NCI-H524 (cell line): ENCODE data around the gene SUSD6.
"Not testable (repeated sequence)": the region's sequence is repeated elsewhere in the genome, so short reads cannot be mapped to it uniquely, and the experiment has no call there.

ENCODE experiments used
- DNase-seq, 2 experiments: peaks; one replicate each; lab custom pipeline; 2025; lab: John Stamatoyannopoulos, UW

The SUSD6 gene

GRCh38 chr14:69620981-69621380 is 9.6 kb downstream of the SUSD6 start:
- peak in 1 of 2 experiments; percentile 25 for DNase-seq

- no peak for DNase-seq
Observed at GRCh38 chr14:69624136-69624535, 12.7 kb downstream of the SUSD6 start.

GRCh38 chr14:69625299-69626131 is 14.1 kb downstream of the SUSD6 start:
- DNase-seq: no peak

GRCh38 chr14:69626132-69626500 is 14.7 kb downstream of the SUSD6 start:
- no peak for DNase-seq

DNA sequence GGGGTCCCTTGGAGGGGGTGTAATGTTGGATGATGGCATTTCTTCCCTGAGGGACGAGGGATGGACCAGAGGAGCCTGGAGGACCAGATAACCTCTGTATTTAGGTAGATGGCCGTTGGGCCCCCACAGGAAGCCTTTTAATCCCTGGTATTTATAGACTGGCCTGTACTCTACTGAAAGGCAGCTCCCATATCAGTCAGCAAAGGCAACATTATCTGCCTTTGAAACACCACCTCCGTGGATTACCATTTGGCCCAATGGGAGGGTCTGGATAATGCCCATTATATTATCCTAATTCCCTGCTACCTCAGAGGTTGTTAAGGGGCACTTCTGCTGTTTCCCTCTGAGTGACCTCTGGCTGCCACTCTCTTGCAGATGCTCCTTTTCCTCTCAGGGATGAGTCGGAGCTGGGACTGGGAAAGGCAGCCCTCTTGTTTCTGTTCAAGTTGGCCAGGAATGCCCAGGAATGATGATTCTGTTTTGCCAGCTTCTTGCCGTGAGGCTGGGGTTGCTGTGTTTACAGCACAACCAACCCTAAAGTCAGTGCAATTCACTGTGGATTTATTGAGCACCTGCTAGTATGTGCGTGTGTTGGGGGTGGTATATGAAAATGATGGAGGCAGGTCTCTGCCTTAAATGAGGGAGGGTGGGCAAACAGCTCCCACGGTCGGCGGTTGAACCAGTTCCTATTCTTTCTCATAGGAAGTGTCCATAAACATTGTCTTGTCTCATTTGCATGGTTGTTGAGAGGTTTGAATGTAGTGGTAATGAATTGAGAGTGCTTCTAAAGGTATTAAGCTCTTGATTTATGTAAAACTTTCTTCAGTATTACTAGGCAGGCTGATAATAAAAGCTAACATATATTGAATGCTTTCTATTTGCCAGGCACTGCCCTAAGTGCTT is 18.1 kb downstream of the SUSD6 start:
- DNase-seq: peak; percentile 95

DNA sequence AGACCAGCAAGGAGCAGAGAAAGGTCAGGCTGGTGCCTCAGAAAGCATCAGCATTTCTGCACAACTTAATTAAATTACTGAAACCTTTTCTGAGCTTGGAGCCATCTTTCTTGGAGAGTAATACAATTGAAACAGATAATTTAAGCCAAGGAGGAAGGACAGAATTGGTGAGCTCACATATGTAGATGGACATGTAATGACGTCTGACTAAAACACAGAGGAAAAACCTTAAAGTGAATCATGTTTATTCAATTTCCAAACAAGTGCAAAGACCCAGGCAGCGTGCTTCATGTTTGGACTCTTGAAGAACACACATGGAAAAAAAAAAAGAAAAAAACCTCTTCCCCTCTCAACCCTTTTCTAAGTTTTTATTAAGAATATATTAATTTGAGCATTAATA is 19.0 kb downstream of the SUSD6 start:
- no peak for DNase-seq

GRCh38 chr14:69631509-69631908 is 20.1 kb downstream of the SUSD6 start:
- peak; percentile 34 to 67 for DNase-seq

GRCh38 chr14:69632164-69632563 is 20.8 kb downstream of the SUSD6 start:
- DNase-seq: peak in 1 of 2 experiments; percentile 48

- DNase-seq: peak; percentile 28 to 68
Observed at GRCh38 chr14:69632593-69633151, 21.3 kb downstream of the SUSD6 start.

DNA sequence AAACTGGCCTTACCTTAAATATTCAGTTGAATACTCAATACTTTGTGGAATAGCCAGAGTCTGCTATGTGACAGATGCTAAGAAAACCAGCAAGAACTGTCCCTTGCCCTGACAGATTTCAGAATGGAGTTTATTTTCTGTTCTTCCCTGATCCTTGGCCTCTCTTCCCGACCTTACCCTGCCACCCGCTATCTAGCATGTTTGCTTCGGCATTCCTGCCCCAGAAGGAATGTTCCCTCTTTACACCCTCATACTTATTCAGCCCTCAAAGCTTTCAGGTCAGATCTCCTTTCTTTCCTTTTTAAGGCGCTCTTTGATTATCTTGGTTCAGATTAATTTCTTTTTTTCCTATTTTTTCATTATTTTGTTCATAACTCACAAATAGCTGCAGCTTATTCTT is 21.8 kb downstream of the SUSD6 start:
- no peak for DNase-seq

DNA sequence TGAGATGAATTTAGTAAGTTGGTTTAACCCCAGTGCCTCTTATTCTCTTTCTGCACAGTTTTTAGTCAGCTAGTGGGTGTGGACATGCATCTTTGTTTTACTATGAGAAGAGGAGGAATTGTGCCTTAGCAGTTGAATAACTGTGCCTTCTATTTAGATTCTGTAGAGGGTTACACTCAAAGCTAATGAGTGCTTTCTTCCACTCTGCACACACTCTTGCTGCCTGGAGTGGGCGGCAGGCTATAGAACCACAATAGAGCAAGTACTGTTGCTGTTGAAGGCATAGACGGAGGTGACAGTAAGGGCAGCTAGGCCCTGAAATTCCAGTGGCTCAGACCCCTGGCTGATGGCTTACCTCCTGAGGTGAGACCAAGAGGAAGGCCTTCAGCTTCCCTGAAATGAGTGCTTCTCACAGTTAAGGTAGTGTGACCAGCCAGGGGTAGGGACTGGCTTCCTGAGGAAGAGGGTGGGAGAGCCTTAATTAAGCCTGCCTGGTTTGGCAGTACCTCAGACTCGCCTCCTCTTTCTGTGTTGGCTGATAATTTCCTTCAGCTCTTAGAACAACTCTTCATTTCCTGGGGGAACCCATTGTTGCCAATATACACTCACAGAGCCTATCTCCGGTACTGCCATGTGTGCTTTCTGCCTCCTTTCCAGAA is 24.7 kb downstream of the SUSD6 start:
- no peak for DNase-seq

DNA sequence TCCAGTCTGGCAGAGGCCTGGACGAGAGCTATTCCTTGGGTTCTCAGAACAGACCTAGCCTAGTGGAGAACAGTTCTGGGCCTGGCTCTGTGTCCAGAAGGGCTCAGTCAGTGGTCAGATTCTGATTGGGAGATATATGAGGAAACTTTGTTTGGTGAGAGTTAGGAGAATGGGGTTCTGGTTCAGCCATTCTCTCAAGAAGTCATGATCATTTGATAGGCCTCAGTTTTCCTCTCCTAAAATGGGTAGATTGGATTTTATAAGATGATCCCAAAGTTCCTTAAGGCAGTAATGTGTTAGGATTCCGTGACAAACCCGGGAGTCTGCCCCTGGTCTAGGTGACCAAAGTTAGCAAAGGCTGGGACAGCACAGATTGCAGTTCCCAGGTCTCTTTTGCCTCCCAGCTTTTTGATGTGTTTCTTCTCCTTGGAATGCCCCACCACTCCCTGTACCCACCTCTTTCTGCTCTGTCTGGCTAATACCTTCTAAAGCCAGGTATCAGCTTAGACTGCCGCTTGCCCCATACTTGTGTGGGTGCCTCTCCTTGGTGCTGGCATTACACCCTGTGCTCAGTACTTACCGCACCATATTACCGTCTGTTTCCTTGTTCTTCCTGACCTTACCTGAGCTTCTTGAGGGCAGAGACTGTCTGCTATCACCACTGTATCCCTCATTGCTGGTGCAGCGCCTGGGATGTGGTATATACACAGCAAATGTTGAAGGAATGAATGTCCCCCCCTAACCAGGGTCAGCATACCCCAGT is 25.5 kb downstream of the SUSD6 start:
- no peak for DNase-seq

GRCh38 chr14:69637503-69638031 is 26.2 kb downstream of the SUSD6 start:
- DNase-seq: peak in 1 of 2 experiments; percentile 48

DNA sequence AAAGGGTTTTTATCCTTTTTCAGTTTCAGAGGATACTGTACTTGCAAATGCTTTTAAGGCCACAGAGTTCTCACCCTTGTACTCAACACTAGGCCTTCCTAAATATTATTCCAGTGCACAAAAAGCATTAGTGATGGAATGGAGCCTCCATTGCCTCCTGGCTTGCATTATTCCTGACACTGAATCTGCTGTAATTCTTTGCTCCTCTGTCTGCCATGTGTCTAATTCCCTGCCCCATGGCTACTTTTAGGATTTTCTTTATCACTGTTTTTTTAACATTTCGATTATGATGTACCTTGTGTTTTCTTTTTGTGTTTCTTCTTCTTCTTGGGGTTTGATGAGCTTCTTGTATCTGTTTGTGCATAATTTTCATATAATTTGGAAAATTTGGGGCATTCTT is 29.5 kb downstream of the SUSD6 start:
- DNase-seq: no peak

- not testable (repeated sequence) for DNase-seq
Observed at GRCh38 chr14:69642212-69642793, 30.9 kb downstream of the SUSD6 start.

GRCh38 chr14:69643430-69644200 is 32.2 kb downstream of the SUSD6 start:
- no peak for DNase-seq

GRCh38 chr14:69644814-69645213 is 33.4 kb downstream of the SUSD6 start:
- DNase-seq: no peak

DNA sequence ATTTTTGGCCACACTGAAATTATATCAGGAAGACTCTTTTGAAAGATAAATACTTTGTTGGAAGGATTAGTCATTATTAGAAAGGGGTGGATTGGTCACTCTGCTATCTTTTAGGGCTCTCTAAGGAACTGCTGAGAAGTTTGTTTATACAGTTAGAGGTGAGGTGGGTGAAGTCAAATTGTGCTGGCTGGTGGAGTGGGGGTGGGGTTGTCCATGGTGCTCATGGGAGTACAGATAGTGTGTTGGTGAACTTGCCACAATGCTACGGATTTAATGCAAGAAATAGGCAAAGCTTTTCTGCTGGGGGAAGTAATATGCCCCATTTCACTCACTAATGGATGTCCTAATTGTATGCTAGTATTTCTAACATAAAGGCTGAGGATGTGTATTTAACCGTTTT is 35.8 kb downstream of the SUSD6 start:
- no peak for DNase-seq

DNA sequence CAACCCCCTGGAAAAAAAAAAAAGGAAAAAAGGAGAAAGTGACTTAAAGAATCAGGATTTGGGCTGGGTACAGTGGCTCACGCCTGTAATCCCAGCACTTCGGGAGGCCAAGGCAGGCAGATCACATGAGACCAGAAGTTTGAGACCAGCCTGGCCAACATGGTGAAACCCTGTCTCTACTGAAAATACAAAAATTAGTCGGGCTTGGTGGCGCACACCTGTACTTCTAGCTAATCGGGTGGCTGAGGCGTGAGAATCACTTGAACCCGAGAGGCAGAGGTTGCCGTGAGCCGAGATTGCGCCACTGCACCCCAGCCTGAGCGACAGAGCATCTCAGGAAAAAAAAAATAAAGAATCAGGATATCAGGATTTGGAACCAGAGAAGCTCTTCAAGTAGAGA is 36.2 kb downstream of the SUSD6 start:
- not testable (repeated sequence) for DNase-seq
